GM18511 (cell line): ENCODE results near the gene MYO18A.
"Not testable (repeated sequence)": the region's sequence is repeated elsewhere in the genome, so short reads cannot be mapped to it uniquely, and the experiment has no call there.

Experiments used
- ATAC-seq: cut with Tn5 transposase; IDR thresholded peaks from one replicate; pipeline ENCODE4 v1.9.1; 2021; ENCODE audit warnings: mild to moderate bottlenecking, moderate library complexity; ENCODE audit not compliant: unreplicated experiment

Gene MYO18A

GRCh38 chr17:29180034-29180787 is at the start of gene MYO18A:
Gene MYO18A, minus strand, starts transcription at chr17:29180398. Its CDS starts 13,458 bp downstream, at chr17:29166940.
- ATAC-seq: peak; percentile 83

GRCh38 chr17:29225396-29225795 is 45.2 kb upstream of the MYO18A start:
- no peak for ATAC-seq

DNA sequence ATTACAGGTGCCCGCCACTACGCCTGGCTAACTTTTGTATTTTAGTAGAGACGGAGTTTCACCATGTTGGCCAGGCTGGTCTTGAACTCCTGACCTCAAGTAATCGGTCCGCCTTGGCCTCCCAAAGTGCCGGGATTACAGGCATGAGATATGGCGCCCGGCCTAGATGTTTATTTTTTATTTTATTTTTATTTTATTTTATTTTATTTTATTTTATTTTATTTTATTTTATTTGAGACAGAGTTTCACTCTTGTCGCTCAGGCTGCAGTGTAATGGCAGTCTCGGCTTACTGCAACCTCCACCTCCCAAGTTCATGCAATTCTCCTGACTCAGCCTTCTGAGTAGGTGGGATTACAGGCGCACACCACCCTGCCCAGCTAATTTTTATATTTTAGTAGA is 41.1 kb upstream of the MYO18A start:
- not testable (repeated sequence) for ATAC-seq

- no peak for ATAC-seq
These were observed 39.3 kb upstream of the MYO18A start for GRCh38 chr17:29219378-29220047.

GRCh38 chr17:29216856-29217255 is 36.7 kb upstream of the MYO18A start:
- ATAC-seq: no peak

GRCh38 chr17:29216181-29216580 is 36.0 kb upstream of the MYO18A start:
- ATAC-seq: no peak

DNA sequence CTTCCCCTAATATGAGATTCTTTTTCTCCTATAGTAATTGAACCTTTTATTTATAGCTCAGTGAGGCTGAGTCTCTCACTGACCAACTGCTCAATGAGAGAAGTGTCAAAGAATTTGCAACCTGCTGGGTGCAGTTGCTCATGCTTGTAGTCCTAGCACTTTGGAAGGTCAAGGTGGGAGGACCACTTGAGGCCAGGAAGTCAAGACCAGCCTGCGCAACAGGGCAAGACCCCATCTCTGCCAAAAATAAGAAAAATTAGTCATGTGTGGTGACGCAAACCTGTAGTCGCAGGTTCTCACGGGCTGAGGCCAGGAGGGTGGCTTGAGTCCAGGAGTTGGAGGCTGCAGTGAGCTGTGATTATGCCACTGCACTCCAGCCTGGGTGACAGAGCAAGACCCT is 35.5 kb upstream of the MYO18A start:
- ATAC-seq: no peak

- no peak for ATAC-seq
These were observed 35.0 kb upstream of the MYO18A start for GRCh38 chr17:29215174-29215573.

- no peak for ATAC-seq
These were observed 34.3 kb upstream of the MYO18A start for GRCh38 chr17:29214215-29215146.

GRCh38 chr17:29212681-29213121 is 32.5 kb upstream of the MYO18A start:
- ATAC-seq: no peak

- no peak for ATAC-seq
These were observed 32.0 kb upstream of the MYO18A start for GRCh38 chr17:29212094-29212631.

DNA sequence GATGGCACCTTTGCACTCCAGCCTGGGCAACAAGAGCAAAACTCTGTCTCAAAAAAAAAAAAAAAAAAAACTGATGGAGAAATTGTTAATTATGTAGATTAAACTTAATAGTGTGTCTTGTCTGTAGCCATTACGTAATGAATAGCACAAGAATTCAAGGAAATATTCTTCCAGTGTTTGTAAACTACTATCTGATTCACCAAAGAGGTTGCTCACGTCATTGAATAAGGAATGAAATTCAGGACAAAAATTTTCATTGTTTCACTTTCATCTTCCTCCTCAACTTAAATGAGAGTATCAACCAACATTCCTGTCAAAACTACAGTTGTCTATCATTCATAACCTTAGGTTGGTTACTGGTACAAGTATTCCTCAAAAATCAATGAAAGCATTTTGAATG is 30.7 kb upstream of the MYO18A start:
- ATAC-seq: no peak

DNA sequence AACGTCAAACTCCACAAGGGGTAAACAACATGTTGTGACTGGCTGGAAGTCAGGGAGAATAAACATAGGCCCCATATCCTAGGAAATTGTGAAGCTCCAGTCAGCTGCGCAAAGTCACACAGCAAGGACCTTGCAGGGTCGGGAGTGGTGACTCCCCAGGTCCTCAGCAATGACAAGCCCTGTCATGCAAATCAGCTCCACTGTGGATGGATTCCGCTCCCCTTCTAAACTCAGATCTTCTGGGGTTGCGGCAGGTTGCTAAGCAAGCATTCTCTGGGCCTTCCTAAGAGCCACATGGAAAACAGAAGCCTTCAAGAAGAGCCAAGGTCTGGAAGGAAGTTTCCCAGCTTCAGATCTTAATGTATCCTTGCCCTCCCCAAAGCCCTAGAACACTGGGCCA is 28.9 kb upstream of the MYO18A start:
- ATAC-seq: no peak

- no peak for ATAC-seq
These were observed 27.8 kb upstream of the MYO18A start for GRCh38 chr17:29207975-29208374.

DNA sequence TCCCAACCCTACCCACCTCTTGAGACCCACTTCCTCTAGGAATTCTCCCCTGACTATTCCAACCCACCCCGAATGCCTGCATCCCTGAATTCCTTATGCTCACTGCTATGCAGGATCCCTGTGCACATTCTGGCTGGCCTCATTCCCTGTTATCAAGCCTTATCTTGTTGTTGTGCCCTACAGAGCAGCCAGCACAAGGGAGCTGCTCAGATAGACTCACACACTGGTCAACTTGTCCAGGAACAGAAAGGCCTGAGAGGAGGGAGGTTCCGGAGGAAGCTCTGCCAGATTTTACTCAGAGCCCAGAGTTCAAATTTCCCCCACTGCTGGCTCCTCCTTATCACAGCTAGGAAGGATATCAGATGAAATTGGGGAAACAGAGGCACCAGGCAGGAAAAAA is 24.8 kb upstream of the MYO18A start:
- ATAC-seq: no peak

GRCh38 chr17:29204068-29204804 is 24.0 kb upstream of the MYO18A start:
- not testable (repeated sequence) for ATAC-seq

DNA sequence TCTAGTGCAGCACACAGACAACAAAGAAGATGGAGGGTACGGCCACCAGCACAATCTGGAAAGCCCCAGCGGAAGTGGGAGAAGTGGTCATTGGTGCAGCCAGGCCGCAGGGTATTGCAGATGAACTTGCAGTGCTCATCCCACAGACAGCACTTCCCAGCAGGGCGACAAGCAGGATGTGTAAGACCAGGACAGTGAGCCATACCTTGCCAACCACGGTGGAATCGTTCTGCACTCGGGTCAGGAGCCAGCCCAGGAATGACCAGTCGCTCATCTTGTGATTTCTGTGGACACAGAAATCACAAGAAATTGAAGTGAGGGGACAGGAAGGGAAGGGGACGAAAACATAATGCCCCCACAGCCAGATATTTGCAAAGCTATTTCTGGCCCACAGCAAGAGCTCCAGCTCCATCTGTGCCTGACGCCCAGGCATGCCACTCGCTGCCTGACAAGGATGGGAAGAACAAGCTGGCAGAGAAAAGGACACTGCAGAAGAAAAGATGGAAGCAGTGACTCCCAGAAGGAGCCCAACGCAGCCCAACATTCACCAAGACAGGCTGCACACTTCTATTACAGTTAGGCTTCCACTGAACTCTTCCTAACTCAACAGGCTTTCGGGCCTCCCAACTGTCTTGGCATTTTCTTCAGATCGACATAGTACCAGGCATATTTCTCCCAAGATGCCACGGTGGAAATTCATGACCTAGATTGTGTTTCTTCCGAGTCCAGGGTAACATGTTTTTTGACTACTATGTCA is 17.5 kb upstream of the MYO18A start:
- ATAC-seq: no peak

DNA sequence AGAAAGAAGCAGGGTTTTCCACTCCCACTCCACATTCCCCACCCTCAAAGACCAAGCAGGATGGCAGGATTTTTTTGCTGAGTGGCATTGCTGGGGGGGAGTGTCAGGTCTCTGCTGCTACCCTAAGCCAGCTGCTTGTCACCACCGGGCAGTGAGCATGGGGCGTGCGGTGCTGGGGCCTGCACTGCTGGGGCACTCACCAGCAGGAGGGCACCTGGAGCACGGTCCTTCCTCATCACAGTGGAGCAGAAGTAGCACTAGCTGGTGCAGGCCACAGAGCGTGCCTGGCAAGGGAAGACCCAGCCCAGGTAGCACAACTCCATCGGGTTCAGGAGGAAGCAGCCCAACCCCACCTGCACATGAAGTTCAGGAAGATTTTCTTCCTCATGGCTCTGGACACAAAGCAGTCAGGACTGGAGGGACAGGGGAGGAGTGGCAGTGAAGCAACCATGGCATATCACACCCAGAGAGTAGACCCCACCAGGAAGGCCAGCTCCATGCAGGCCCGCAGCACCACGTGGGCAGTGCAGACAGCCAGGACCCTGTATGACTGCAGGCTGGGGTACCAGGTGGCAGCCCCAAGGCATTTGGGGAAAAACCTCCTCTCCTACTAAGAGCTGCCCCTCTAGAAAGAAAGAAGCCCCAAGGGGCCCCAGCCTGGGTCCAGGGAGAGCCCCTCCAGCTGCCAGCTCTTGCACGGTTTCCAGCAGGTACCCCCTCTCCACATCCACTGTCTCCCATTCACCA is 16.7 kb upstream of the MYO18A start:
- ATAC-seq: no peak
